SIG-M5 treated with dmso at 0.1 percent for 504 hours (cell line): ENCODE results near the gene TSPAN11.

Experiments
- DNase-seq: peaks from one replicate; lab custom pipeline; 2025; ENCODE audit not compliant: unreplicated experiment; lab: John Stamatoyannopoulos, UW

The TSPAN11 gene

GRCh38 chr12:30910038-30910350 is 16.6 kb upstream of the TSPAN11 start:
- no peak for DNase-seq

GRCh38 chr12:30911207-30911606 is 15.3 kb upstream of the TSPAN11 start:
- no peak for DNase-seq

GRCh38 chr12:30913323-30913722 is 13.2 kb upstream of the TSPAN11 start:
- peak; percentile 41 for DNase-seq

GRCh38 chr12:30914986-30915591 is 11.5 kb upstream of the TSPAN11 start:
- no peak for DNase-seq

GRCh38 chr12:30923057-30923456 is 3.5 kb upstream of the TSPAN11 start:
- no peak for DNase-seq

GRCh38 chr12:30925607-30926242 is 823 bp upstream of the TSPAN11 start:
- DNase-seq: no peak

- no peak for DNase-seq
Measured at GRCh38 chr12:30927222-30927611, 669 bp downstream of the TSPAN11 start.

GRCh38 chr12:30928356-30929244 is 2.1 kb downstream of the TSPAN11 start:
- no peak for DNase-seq

GRCh38 chr12:30930238-30930637 is 3.7 kb downstream of the TSPAN11 start:
- no peak for DNase-seq

GRCh38 chr12:30930641-30931040 is 4.1 kb downstream of the TSPAN11 start:
- DNase-seq: no peak

- no peak for DNase-seq
Measured at GRCh38 chr12:30932881-30933280, 6.3 kb downstream of the TSPAN11 start.

GRCh38 chr12:30934811-30935210 is 8.3 kb downstream of the TSPAN11 start:
- DNase-seq: no peak

- DNase-seq: no peak
Measured at GRCh38 chr12:30936036-30936435, 9.5 kb downstream of the TSPAN11 start.

GRCh38 chr12:30939234-30939633 is 12.7 kb downstream of the TSPAN11 start:
- no peak for DNase-seq

- DNase-seq: no peak
Measured at GRCh38 chr12:30942486-30942885, 15.9 kb downstream of the TSPAN11 start.

GRCh38 chr12:30942936-30943335 is 16.4 kb downstream of the TSPAN11 start:
- DNase-seq: no peak

GRCh38 chr12:30945443-30946164 is 19.1 kb downstream of the TSPAN11 start:
- no peak for DNase-seq

GRCh38 chr12:30952015-30952414 is 25.5 kb downstream of the TSPAN11 start:
- DNase-seq: no peak

- DNase-seq: no peak
Measured at GRCh38 chr12:30953257-30953656, 26.7 kb downstream of the TSPAN11 start.

GRCh38 chr12:30953951-30954751 is 27.6 kb downstream of the TSPAN11 start:
- DNase-seq: no peak

- no peak for DNase-seq
Measured at GRCh38 chr12:30955214-30955613, 28.7 kb downstream of the TSPAN11 start.
